Activated CD4-positive, alpha-beta T cell treated with anti-CD3 and anti-CD28 coated beads for 4 hours (primary cell): Measurements from ENCODE around the gene MRPL57.
"Not testable (repeated sequence)": the region's sequence is repeated elsewhere in the genome, so short reads cannot be mapped to it uniquely, and the experiment has no call there.

ENCODE experiments used
- DNase-seq, 2 donors: peaks; one replicate each; pipeline ENCODE4 v3.0.0-alpha.2; 2020

Gene MRPL57

GRCh38 chr13:21197606-21198225 is 21.3 kb downstream of the MRPL57 start:
- DNase-seq: not testable (repeated sequence)

GRCh38 chr13:21198391-21198790 is 21.9 kb downstream of the MRPL57 start:
- not testable (repeated sequence) for DNase-seq

- not testable (repeated sequence) for DNase-seq
Measured at GRCh38 chr13:21201456-21202190, 25.2 kb downstream of the MRPL57 start.

GRCh38 chr13:21202767-21203531 is 26.5 kb downstream of the MRPL57 start:
- DNase-seq: no peak

GRCh38 chr13:21208652-21209154 is 32.2 kb downstream of the MRPL57 start:
- DNase-seq: no peak

- DNase-seq: no peak
Measured at GRCh38 chr13:21212138-21212775, 35.8 kb downstream of the MRPL57 start.

- not testable (repeated sequence) for DNase-seq
Measured at GRCh38 chr13:21215419-21215818, 39.0 kb downstream of the MRPL57 start.

- DNase-seq: no peak
Measured at GRCh38 chr13:21216332-21216731, 39.9 kb downstream of the MRPL57 start.

GRCh38 chr13:21218351-21219035 is 42.0 kb downstream of the MRPL57 start:
- DNase-seq: no peak

- DNase-seq: no peak
Measured at GRCh38 chr13:21219036-21219381, 42.6 kb downstream of the MRPL57 start.

GRCh38 chr13:21219716-21220115 is 43.3 kb downstream of the MRPL57 start:
- not testable (repeated sequence) for DNase-seq

GRCh38 chr13:21221268-21221667 is 44.8 kb downstream of the MRPL57 start:
- no peak for DNase-seq

- no peak for DNase-seq
Measured at GRCh38 chr13:21225082-21225481, 48.6 kb downstream of the MRPL57 start.

- DNase-seq: no peak
Measured at GRCh38 chr13:21225841-21226581, 49.6 kb downstream of the MRPL57 start.

GRCh38 chr13:21227917-21228316 is 51.5 kb downstream of the MRPL57 start:
- DNase-seq: no peak
